HG03565 (cell line): Measurements from ENCODE around the gene GSDMA.

ENCODE experiments used
- ATAC-seq: cut with Tn5 transposase; IDR thresholded peaks from one replicate; pipeline ENCODE4 v1.9.1; 2021; ENCODE audit warnings: mild to moderate bottlenecking, moderate library complexity; ENCODE audit not compliant: unreplicated experiment

GSDMA gene

DNA sequence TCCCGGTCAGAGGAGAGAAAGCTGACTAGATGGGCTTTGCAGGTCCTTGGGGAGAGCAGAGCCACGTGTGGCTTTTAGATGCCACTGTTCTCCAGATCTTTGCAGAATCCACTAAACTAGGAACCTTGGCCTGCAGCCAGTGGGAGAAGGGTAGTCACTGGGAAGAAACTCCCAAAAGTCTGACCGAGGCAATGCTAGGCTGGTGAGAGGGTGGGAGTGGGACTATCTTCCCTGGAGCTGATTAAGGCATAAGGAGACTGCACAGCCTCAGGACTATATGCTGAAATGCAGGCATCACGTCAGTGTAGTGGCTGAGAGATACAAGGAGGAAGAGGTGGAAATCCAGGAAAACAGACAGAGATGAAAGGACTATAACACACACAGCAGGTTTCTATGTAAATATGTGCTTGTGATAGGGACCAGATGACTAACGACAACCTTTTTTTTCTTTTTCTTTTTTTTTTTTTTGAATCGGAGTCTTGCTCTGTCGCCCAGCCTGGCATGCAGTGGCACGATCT lies 2.2 kb upstream of the GSDMA start:
- ATAC-seq = no peak

DNA sequence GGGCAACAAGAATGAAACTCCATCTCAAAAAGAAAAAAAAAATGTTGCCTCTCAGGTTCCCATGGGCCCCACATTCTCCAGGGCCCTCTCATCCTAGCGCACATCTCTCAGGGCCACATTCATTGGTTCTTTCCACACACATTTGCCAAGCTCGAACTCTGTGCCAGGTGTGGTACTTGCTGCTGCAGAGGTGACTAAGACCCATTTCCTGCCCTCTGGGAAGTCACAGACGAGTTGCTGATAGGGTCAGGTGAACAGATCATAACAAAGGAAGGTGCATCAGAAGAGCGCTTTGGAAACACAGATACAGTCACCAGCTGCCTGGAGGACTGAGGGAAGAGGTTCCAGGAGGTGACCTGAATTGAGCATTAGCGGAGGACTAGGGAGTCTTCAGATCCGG lies 1.0 kb downstream of the GSDMA start:
- no peak for ATAC-seq

DNA sequence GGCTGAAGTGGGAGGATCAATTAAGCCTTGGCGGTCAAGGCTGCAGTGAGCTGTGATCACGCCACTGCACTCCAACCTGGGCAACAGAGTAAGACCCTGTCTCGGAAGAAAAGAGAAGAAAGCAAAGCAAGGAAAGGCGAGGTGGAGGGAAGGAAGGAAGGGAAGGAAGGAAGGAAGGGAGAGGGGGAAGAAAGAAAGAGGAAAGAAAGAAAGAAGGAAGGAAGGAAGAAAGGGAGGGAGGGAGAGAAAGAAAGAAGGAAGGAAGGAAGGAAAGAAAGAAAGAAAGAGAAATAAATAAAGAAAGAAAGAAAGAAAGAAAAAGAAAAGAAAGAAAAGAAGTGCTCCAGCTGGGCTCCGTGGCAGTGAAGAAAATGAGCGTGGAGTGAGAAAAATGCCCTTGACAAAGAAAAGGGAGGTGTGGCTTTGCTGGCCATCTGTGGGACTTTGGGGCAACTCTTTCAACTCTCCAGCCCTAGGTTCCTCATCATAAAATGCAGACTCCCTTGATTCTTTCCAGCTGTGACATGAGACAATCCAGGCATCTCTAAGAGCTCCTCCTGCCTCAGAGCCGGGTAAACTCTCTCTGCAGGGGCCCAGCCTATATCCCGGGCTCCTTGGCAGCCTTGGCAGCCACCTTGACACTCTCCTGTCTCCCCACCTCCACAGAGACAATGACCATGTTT lies 2.4 kb downstream of the GSDMA start:
- no peak for ATAC-seq

GRCh38 chr17:39966771-39967170 lies 4.0 kb downstream of the GSDMA start:
- ATAC-seq = no peak

DNA sequence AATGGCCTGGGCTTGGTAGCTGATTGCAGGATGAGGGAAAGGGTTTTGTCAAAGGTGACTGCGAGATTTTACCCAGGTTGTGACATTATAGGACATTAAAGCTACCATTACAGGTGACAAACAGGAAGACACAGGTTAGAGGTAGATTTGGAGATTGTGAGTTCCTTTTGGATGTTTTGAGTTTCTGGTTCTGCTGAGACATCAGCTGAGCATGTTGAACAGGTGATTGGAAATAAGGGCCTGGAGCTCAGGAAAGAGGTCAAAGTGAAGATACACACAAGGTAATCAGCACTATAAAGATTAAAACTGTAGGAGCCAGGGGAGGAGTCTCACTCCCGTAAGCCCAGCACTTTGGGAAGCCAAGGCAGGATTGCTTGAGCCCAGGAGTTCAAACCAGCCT lies 6.0 kb downstream of the GSDMA start:
- ATAC-seq = no peak

DNA sequence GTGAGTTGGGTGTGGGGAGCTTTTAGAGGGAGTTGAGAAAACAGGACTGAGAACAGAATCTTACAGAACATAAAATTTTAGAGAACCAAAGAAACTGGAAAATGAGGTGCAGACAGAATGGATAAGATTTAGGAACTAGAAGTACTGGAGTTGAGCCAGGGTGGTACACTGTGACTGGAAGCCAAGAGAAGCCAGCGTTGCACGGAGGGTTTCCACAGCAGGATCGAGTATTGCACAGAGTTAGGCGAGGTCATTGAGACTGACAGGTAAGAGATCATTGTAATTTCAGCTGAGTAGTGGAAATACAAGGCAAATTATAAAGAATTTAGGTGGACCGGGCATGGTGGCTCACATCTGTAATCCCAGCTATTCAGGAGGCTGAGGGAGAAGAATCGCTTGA lies 6.6 kb downstream of the GSDMA start:
- ATAC-seq = no peak

- no peak for ATAC-seq
Measured at GRCh38 chr17:39970157-39970692, 7.4 kb downstream of the GSDMA start.

GRCh38 chr17:39971076-39971603 lies 8.3 kb downstream of the GSDMA start:
- no peak for ATAC-seq

GRCh38 chr17:39972271-39972670 lies 9.5 kb downstream of the GSDMA start:
- no peak for ATAC-seq

GRCh38 chr17:39973496-39973895 lies 10.7 kb downstream of the GSDMA start:
- no peak for ATAC-seq

- ATAC-seq = no peak
Measured at GRCh38 chr17:39974433-39974832, 11.6 kb downstream of the GSDMA start.

GRCh38 chr17:39975801-39976200 lies 13.0 kb downstream of the GSDMA start:
- ATAC-seq = no peak

DNA sequence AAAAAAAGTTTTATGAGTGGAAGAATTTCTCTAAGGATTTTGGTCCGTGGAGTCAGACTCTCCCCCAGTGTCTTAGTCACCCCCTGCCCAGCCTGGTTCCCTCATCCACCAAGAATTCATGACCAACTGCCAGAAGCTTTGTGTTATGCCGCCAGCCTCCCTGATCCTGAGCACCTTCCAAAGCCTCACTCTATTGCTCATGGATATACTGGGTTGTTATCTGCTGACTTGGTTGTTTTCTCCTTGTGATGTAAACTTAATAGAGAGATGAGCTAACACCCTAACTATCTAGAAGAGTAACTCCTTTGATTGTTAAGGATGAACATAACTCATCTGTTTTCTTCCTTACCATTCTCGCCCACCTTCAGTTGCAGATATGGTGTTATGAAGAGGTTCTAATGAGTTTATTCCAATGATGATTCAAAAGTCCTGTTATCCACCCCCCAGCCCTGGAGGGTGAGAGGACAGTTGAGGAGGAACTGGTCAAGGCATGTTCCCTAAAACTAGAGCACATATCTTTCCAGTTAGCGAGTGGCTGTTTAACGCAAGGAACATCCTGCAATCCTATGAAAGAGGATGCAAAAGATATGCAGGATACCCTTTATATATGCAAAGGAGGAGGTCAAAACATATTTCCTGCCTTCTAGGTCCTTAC lies 16.3 kb downstream of the GSDMA start:
- no peak for ATAC-seq

DNA sequence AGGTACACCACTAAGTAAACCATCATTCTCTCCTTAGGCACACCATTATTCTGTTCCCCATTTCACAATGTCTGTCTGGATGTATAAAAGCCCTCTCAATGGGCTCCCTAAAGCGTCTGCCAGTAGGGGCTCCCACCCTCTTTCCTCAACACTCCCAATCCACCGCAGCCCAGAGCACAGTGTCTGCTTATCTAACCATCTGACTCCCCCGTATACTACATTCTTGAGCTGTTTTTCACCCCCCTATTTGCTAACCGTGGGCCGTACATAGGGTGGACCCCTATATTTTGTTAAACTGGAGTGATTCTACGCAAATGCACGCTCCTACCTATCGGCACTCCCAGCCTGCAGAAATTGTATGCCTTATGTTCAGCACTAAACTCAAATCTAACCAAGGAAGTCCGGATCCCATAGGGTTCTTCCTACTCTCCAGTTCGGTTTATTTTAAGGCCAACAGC lies 17.1 kb downstream of the GSDMA start:
- ATAC-seq = no peak

DNA sequence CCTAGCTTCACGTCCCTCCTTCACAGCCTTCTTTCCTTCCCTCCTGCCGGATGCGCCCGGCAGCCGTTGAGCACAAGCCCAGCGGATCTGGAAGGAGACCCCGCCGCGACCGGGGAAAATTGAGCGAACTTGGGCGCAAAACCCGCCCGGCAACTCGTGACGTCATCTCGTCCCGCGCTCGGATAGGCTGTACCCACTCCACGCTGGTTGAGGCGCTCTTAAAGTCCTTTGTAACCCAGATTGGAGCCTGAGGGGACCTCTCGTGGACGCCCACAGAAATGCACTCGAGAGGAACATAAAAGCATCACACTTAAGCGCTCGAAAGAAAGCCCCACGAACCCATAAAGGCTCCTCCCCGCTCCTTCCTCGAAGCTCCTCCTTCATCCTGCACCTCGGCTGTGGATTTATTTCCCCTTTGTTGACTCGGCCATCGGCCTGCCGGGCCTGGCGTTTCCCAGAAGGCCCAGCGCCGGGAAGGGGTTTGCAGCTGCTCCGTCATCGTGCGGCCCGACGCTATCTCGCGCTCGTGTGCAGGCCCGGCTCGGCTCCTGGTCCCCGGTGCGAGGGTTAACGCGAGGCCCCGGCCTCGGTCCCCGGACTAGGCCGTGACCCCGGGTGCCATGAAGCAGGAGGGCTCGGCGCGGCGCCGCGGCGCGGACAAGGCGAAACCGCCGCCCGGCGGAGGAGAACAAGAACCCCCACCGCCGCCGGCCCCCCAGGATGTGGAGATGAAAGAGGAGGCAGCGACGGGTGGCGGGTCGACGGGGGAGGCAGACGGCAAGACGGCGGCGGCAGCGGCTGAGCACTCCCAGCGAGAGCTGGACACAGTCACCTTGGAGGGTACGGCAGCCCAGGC lies 17.8 kb downstream of the GSDMA start, which contains the start of gene PSMD3:
Gene PSMD3, plus strand, starts transcription at position 457 of the 856 bp plus-strand sequence. Its CDS starts 164 bp downstream, at position 621.
- ATAC-seq = peak; percentile 82

GRCh38 chr17:39981207-39981741 lies 18.5 kb downstream of the GSDMA start:
- no peak for ATAC-seq

DNA sequence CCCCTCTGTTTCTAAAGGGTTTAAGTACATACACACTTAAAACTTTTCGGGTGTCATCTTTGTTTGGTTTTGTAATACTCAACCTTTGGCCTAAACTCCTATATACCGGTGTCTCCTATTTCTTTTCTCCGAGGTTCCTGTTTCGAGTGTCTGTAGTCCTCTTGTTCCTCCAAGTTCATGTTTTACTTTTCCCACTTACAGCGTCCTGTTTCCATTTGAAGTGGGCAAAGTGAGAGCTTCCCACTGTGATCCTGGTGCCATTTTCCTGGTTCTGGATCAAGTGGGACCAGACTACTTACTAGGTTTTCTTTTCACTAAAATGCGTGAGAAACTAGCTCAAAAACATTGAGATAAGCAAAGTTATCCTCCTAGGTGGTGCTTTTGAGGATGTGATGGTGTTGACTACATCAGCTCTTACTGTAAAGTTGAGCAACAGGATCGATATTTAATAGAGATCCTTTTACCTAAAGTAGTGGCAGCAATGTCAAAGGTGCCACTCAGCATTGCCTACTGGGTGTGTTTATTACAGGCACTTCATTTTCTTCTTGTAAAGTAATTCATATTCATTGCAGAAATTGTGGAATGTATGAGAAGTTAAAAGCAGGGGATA lies 19.1 kb downstream of the GSDMA start:
- no peak for ATAC-seq

DNA sequence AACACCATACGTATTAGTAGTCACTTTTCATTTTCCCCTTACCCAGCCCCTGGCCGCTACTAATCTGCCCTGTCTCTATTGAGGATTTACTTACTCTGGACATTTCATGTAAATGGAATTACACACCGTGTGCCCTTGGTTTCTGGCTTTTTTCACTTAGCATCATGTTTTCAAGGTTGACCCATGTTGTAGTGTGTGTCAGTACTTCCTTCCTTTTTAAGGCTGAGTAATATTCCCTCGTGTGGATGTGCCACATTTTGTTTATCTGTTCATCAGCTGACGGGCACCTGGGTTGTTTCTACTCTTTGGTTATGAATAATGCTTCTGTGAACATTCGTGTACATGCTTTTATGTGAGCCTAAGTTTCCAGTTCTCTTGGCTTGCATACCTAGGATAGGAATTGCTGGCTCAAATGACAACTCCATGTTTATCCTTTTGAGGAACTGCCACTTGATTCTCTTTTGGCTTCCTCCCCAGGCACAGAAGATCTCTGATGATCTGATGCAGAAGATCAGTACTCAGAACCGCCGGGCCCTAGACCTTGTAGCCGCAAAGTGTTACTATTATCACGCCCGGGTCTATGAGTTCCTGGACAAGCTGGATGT lies 25.5 kb downstream of the GSDMA start:
- ATAC-seq = no peak

DNA sequence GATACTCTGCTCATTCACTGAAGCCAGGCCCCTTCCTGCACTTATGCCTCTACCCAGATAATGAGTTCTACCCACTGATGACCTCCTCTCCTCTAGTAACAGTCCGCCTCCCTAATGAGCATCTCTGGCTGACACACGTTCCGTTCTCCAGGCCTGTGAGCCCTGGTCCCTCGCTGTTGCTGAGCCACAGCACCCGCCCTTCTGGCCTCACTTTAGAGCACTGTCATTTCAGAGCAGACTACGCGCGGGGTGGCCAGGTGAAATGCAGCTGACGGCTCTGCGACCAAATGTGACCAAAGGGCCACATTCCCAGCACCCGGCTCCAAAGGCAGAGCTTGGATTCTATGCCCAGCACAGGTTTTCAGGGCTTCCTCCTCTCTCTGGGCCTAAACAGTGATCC lies 31.6 kb downstream of the GSDMA start:
- ATAC-seq = no peak

DNA sequence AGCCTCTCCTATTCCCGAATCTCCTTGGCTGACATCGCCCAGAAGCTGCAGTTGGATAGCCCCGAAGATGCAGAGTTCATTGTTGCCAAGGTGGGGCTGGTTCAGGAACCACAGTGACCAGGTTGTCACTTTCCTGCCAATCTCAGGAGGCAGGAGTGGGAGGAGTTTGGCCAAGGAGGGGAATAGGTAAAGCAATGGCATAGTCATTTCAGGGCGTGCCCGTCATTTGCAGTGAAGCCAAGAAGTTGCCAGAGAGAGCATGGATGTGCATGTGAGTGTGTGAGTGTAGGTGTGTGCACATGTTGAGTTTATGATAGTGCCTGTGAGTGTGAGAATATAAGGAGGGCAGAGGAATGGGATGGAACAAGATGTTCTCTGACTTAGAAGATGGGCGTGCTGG lies 32.6 kb downstream of the GSDMA start:
- ATAC-seq = no peak
